COLO668 (cell line): ENCODE measurements around the gene VSTM1.
"Not testable (repeated sequence)": the region's sequence is repeated elsewhere in the genome, so short reads cannot be mapped to it uniquely, and the experiment has no call there.

Experiments used
- DNase-seq: peaks from one replicate; lab custom pipeline; 2025; ENCODE audit not compliant: unreplicated experiment; lab: John Stamatoyannopoulos, UW

Gene VSTM1

GRCh38 chr19:54074851-54075250, 11.2 kb upstream of the VSTM1 start:
- DNase-seq, result no peak

GRCh38 chr19:54073829-54074228, 10.1 kb upstream of the VSTM1 start:
- DNase-seq, result no peak

- DNase-seq, result no peak
Measured at GRCh38 chr19:54069470-54069869, 5.8 kb upstream of the VSTM1 start.

- DNase-seq, result no peak
Measured at GRCh38 chr19:54062643-54063042, 1.1 kb downstream of the VSTM1 start.

- no peak for DNase-seq
Measured at GRCh38 chr19:54047616-54048015, 16.1 kb downstream of the VSTM1 start.

- no peak for DNase-seq
Measured at GRCh38 chr19:54045771-54046170, 17.9 kb downstream of the VSTM1 start.

- no peak for DNase-seq
Measured at GRCh38 chr19:54042989-54043388, 20.7 kb downstream of the VSTM1 start.

- DNase-seq, result no peak
Measured at GRCh38 chr19:54041969-54042606, 21.6 kb downstream of the VSTM1 start.

GRCh38 chr19:54040003-54040402, 23.7 kb downstream of the VSTM1 start:
- DNase-seq, result no peak

- DNase-seq, result not testable (repeated sequence)
Measured at GRCh38 chr19:54036542-54036941, 27.2 kb downstream of the VSTM1 start.

- DNase-seq, result no peak
Measured at GRCh38 chr19:54035215-54036178, 28.2 kb downstream of the VSTM1 start.

GRCh38 chr19:54030895-54031586, 32.7 kb downstream of the VSTM1 start:
- DNase-seq, result no peak

- DNase-seq, result peak; percentile 49
Measured at GRCh38 chr19:54029930-54030490, 33.7 kb downstream of the VSTM1 start.

GRCh38 chr19:54029301-54029700, 34.4 kb downstream of the VSTM1 start:
- DNase-seq, result no peak

- no peak for DNase-seq
Measured at GRCh38 chr19:54026656-54027055, 37.0 kb downstream of the VSTM1 start.

GRCh38 chr19:54024660-54025059, 39.0 kb downstream of the VSTM1 start:
- DNase-seq, result no peak

GRCh38 chr19:54023191-54023590, 40.5 kb downstream of the VSTM1 start:
- no peak for DNase-seq

GRCh38 chr19:54021932-54022331, 41.8 kb downstream of the VSTM1 start:
- DNase-seq, result no peak

GRCh38 chr19:54021363-54021762, 42.3 kb downstream of the VSTM1 start:
- no peak for DNase-seq

- no peak for DNase-seq
Measured at GRCh38 chr19:54017261-54017660, 46.4 kb downstream of the VSTM1 start.

GRCh38 chr19:54014920-54015560, 48.7 kb downstream of the VSTM1 start:
- peak; percentile 2 for DNase-seq
